SKM-1 (cell line): ENCODE results near the gene COL25A1.

ENCODE experiments used
- DNase-seq: peaks from one replicate; lab custom pipeline; 2025; ENCODE audit not compliant: unreplicated experiment; lab: John Stamatoyannopoulos, UW

COL25A1 gene

GRCh38 chr4:108831291-108831690 lies 471.2 kb downstream of the COL25A1 start:
- no peak for DNase-seq

- DNase-seq, result no peak
Measured at GRCh38 chr4:108830509-108831244, 471.8 kb downstream of the COL25A1 start.

- no peak for DNase-seq
Measured at GRCh38 chr4:108829966-108830492, 472.4 kb downstream of the COL25A1 start.

GRCh38 chr4:108828620-108829019 lies 473.8 kb downstream of the COL25A1 start:
- no peak for DNase-seq

GRCh38 chr4:108825737-108826136 lies 476.7 kb downstream of the COL25A1 start:
- no peak for DNase-seq

- DNase-seq, result no peak
Measured at GRCh38 chr4:108821351-108821930, 481.0 kb downstream of the COL25A1 start.

- DNase-seq, result no peak
Measured at GRCh38 chr4:108820492-108821350, 481.7 kb downstream of the COL25A1 start.

GRCh38 chr4:108814326-108814725 lies 488.1 kb downstream of the COL25A1 start:
- DNase-seq, result no peak

GRCh38 chr4:108813261-108813660 lies 489.2 kb downstream of the COL25A1 start:
- DNase-seq, result no peak

GRCh38 chr4:108811486-108811885 lies 491.0 kb downstream of the COL25A1 start:
- no peak for DNase-seq

- DNase-seq, result no peak
Measured at GRCh38 chr4:108810087-108810486, 492.4 kb downstream of the COL25A1 start.

- no peak for DNase-seq
Measured at GRCh38 chr4:108804648-108805273, 497.7 kb downstream of the COL25A1 start.

- no peak for DNase-seq
Measured at GRCh38 chr4:108799306-108799705, 503.2 kb downstream of the COL25A1 start.

- DNase-seq, result no peak
Measured at GRCh38 chr4:108796173-108796572, 506.3 kb downstream of the COL25A1 start.

- no peak for DNase-seq
Measured at GRCh38 chr4:108795733-108796132, 506.7 kb downstream of the COL25A1 start.

GRCh38 chr4:108794136-108794535 lies 508.3 kb downstream of the COL25A1 start:
- no peak for DNase-seq

- DNase-seq, result no peak
Measured at GRCh38 chr4:108793415-108793814, 509.0 kb downstream of the COL25A1 start.

- no peak for DNase-seq
Measured at GRCh38 chr4:108788731-108789130, 513.7 kb downstream of the COL25A1 start.

GRCh38 chr4:108787724-108788123 lies 514.7 kb downstream of the COL25A1 start:
- DNase-seq, result no peak

- DNase-seq, result no peak
Measured at GRCh38 chr4:108787106-108787505, 515.4 kb downstream of the COL25A1 start.

GRCh38 chr4:108786351-108786750 lies 516.1 kb downstream of the COL25A1 start:
- DNase-seq, result no peak
